ENCODE data around the gene PIGQ. TPM values are rescaled to one million over a fixed set of nuclear protein-coding genes. Genes with fewer than 3 reads are reported as not detected.

The PIGQ gene
- total RNA-seq, 2 experiments from 2014 or later: 22.8 to 27.0 TPM

DNA sequence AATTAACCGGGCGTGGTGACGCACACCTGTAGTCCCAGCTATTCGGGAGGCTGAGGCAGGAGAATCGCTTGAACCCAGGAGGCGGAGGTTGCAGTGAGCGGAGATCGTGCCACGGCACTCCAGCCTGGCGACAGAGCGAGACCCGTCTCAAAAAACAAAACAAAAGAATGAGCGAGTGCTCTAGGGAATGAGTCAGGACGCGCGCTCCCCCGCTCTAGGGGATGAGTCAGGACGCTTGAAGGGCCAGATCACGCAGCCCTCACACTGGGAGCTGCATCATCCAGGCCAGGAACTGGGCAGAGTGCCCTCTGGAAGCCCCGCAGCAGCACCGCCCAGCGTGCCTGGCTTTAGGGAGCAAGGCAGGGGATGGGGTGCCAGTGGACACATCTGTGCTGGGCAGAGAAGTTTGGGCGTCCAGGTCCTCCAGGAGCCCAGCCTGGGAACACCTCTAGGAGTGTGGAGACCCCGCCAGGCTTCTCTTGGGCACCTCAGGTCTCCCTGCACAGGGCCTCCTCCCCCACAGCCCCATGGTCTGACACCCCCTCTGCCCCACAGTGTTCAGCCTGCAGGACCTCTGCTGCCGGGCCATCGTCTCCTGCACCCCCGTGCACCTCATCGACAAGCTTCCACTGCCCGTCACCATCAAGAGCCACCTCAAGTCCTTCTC, 57.2 kb downstream of the PIGQ start:
- DNase-seq (no peak), ATAC-seq (ENCODE audit: poor library complexity) (no peak)
- POLR2A ChIA-PET: interaction anchor here (1.2 kb wide), 1 partner anchor 10 kb away, joined by 3 read pairs; the partner anchor contains the start of gene METTL26
- Histone ChIP-seq H3K36me3 (ENCODE audit: insufficient read depth, low read length) (peaks cover 7% of the 10 kb centered on the region), H3K9me3 (ENCODE audit: control insufficient read depth in 1 of 2, insufficient read depth in 1 of 2, low read length in 2 of 2) (no peaks in the 10 kb centered on the region), H3K4me3 (ENCODE audit: low read length) (no peak overlapping the region), H3K4me1 (ENCODE audit: insufficient read depth, low read length) (peaks cover 9% of the 10 kb centered on the region), H3K27me3 (ENCODE audit: control insufficient read depth in 1 of 2, insufficient read depth in 2 of 2, low read length in 2 of 2) (no peaks in the 10 kb centered on the region), H3K27ac (ENCODE audit: low read depth in 1 of 2, low read length in 2 of 2) (no peak overlapping the region)
- Mint-ChIP-seq H3K27ac (no peak overlapping the region), H3K4me1 (ENCODE audit: low read depth) (no peaks in the 10 kb centered on the region), H3K27me3 (no peaks in the 10 kb centered on the region), H3K36me3 (ENCODE audit: low read depth) (no peaks in the 10 kb centered on the region), H3K9me3 (no peaks in the 10 kb centered on the region), H3K4me3 (no peak overlapping the region)
- intact Hi-C loops (cut with DNase I, micrococcal nuclease): no loop called here
- CTCF ChIA-PET: no interaction called here
- no peak for TF ChIP-seq CTCF (IDR thresholded peaks at IDR 0.05)

DNA sequence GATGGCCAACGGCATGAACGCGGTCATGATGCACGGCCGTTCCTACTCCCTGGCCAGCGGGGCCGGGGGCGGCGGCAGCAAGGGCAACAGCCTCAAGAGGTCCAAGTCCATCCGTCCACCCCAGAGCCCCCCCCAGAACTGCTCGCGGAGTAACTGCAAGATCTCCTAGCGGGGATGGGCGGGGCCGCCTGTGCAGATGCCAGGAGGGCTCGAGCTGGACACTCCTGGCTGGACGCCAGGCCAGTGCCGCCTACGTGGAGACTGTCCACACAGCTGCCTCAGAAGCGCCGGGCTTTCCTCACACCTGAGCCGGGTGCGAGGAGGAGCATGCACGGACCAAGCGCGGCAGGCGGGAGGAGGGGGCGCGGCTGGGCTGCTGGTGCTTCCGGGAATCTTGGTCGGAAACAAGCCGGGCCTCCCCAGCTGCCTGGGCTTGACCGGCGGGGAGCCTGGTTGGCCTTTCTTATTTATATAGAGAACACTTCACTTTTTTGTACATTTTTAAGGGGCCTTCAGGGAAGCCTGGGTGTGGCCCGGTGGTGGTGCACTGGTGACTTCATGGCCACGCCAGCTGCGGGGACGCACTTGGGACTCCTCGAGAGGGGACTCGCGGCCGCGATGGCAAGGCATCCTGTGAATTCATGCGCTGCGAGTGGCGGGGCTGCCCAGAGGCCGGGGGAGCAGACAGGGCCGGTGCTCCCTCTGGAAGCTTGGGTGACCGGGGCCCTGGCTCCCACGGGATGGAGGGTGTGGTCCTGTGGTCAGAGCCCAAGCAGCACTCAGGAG, 57.9 kb downstream of the PIGQ start:
- no peak overlapping the region for H3K27ac Mint-ChIP-seq
- ChIA-PET POLR2A (interaction anchor here (1.2 kb wide), 1 partner anchor 9 kb away, joined by 3 read pairs; the partner anchor contains the start of gene METTL26), CTCF (no interaction called here)
- H3K36me3 Mint-ChIP-seq (ENCODE audit: low read depth): no peaks in the 10 kb centered on the region
- Histone ChIP-seq H3K4me1 (ENCODE audit: insufficient read depth, low read length) (peaks cover 9% of the 10 kb centered on the region), H3K9me3 (ENCODE audit: control insufficient read depth in 1 of 2, insufficient read depth in 1 of 2, low read length in 2 of 2) (no peaks in the 10 kb centered on the region), H3K36me3 (ENCODE audit: insufficient read depth, low read length) (peaks cover 7% of the 10 kb centered on the region), H3K4me3 (ENCODE audit: low read length) (no peak overlapping the region), H3K27me3 (ENCODE audit: control insufficient read depth in 1 of 2, insufficient read depth in 2 of 2, low read length in 2 of 2) (no peaks in the 10 kb centered on the region), H3K27ac (ENCODE audit: low read depth in 1 of 2, low read length in 2 of 2) (no peak overlapping the region)
- no peaks in the 10 kb centered on the region for H3K27me3 Mint-ChIP-seq
- H3K4me1 Mint-ChIP-seq (ENCODE audit: low read depth): no peaks in the 10 kb centered on the region
- H3K9me3 Mint-ChIP-seq: no peaks in the 10 kb centered on the region
- ATAC-seq (ENCODE audit: poor library complexity): no peak
- intact Hi-C loops (cut with DNase I, micrococcal nuclease): no loop called here
- TF ChIP-seq CTCF (IDR thresholded peaks at IDR 0.05): no peak
- no peak overlapping the region for H3K4me3 Mint-ChIP-seq
- DNase-seq: no peak

DNA sequence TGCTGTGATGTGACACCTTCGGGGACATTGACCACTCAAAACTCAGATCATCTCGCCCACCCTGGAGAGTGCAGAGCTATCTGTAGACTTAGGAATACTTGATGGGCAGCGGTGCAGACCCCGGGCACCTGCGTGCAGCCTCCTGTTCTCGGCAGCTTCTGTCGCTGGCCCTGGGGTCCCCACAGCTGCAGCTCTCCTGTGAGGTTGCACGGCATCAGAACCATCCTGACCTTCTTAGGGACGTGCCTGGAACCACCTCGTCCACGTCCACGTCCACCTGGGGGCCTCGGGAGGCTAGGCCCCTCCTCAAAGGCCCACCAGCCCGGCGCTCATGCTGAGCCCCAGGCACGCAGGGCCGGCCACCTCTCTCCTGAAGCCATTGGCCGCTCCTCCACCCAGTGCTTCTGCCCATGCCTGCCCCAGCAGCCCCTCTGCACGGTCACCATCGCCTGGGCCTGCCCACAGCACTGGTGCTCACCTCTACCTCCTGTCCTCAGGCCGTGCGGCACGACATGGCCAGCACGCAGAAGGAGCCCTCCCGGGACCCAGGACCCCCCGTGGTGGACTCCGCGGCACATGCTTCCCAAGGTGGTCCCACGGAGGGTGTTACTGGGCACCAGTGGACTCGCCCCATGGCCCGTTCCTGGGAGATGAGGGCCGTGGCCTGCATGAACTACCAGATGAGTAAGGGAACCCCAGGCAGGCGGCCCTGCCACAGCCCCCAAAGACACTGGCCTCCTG, 58.7 kb downstream of the PIGQ start:
- intact Hi-C loops (cut with DNase I, micrococcal nuclease): no loop called here
- ChIA-PET POLR2A (interaction anchor here (1.2 kb wide), 1 partner anchor 8 kb away, joined by 3 read pairs; the partner anchor contains the start of gene METTL26), CTCF (no interaction called here)
- no peak for TF ChIP-seq CTCF (IDR thresholded peaks at IDR 0.05)
- Histone ChIP-seq H3K9me3 (ENCODE audit: control insufficient read depth in 1 of 2, insufficient read depth in 1 of 2, low read length in 2 of 2) (no peaks in the 10 kb centered on the region), H3K36me3 (ENCODE audit: insufficient read depth, low read length) (peaks cover 7% of the 10 kb centered on the region), H3K4me3 (ENCODE audit: low read length) (no peak overlapping the region), H3K4me1 (ENCODE audit: insufficient read depth, low read length) (peaks cover 9% of the 10 kb centered on the region), H3K27me3 (ENCODE audit: control insufficient read depth in 1 of 2, insufficient read depth in 2 of 2, low read length in 2 of 2) (no peaks in the 10 kb centered on the region), H3K27ac (ENCODE audit: low read depth in 1 of 2, low read length in 2 of 2) (no peak overlapping the region)
- H3K4me1 Mint-ChIP-seq (ENCODE audit: low read depth): no peaks in the 10 kb centered on the region
- ATAC-seq (ENCODE audit: poor library complexity) (no peak), DNase-seq (no peak)
- H3K36me3 Mint-ChIP-seq (ENCODE audit: low read depth): no peaks in the 10 kb centered on the region
- no peak overlapping the region for H3K27ac Mint-ChIP-seq
- no peak overlapping the region for H3K4me3 Mint-ChIP-seq
- no peaks in the 10 kb centered on the region for H3K9me3 Mint-ChIP-seq
- no peaks in the 10 kb centered on the region for H3K27me3 Mint-ChIP-seq

Measured in CD4-positive, alpha-beta T cell (primary cell).